ENCODE results near the gene DDX24.

The DDX24 gene

DNA sequence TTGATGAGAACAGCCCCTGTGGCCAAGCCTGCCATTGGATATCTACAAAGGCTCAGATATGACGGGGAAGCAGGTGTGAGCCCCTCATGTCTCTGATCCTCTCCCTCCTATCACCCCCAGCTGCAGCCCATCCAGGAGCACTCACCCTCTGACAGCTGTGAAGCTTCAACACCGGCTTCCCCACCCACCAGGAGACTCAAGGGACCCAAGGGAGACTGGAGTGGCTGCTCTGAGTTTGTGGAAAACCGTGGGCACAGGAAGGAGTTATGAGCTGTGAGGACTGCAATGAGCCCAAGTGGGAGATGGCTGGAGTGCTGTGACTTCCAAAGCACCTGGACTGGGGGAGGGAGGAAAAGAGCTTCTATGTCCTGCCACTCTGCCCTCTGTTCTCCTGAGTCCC, 40.5 kb upstream of the DDX24 start:
- DNase-seq (ENCODE audit: low spot score): no peak
- in situ Hi-C loops (cut with MboI; ENCODE audit: low sequenced_read_pairs, unreplicated experiment): loop anchor here (10.0 kb wide), 1 partner anchor 187 kb away; no protein-coding TSS in a partner anchor
- no peak for TF ChIP-seq CTCF (IDR thresholded peaks at IDR 0.05; ENCODE audit: borderline replicate concordance, control extremely low read depth, extremely low read depth, insufficient read depth, missing control alignments)

DNA sequence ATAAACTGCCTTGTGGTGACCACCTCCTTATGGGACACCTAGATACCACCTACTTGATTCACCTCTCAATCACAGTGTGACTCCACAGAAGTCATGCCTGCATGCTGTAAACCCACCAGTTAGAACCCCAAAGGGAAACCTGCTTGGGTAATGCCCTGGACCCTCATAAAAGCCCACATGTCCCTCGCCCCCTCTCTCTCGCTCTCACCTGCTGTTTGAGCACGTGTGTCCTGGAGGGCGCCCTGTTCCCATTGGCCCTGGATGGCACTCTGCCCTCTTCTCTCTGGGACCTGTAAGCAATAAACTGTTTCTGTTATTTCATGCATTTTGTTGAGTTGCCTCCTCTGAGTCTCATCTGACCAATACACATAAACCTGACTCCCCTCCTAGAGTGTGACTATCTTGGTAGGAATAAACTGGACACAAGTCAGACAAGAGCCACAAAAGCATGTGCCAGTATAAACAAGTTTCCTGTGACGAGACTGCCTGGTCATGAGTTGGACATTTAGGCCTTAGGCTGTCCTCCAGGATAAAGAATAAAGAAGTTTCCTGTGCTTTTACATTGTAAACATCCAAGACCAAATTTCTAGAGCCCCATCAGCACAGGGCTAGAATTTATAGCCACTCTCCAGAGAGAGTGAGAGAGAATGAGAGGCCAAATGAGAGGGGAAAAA, 39.8 kb upstream of the DDX24 start:
- in situ Hi-C loops (cut with MboI; ENCODE audit: low sequenced_read_pairs, unreplicated experiment): loop anchor here (10.0 kb wide), 1 partner anchor 186 kb away; no protein-coding TSS in a partner anchor
- TF ChIP-seq CTCF (IDR thresholded peaks at IDR 0.05; ENCODE audit: borderline replicate concordance, control extremely low read depth, extremely low read depth, insufficient read depth, missing control alignments): no peak
- DNase-seq (ENCODE audit: low spot score): no peak

DNA sequence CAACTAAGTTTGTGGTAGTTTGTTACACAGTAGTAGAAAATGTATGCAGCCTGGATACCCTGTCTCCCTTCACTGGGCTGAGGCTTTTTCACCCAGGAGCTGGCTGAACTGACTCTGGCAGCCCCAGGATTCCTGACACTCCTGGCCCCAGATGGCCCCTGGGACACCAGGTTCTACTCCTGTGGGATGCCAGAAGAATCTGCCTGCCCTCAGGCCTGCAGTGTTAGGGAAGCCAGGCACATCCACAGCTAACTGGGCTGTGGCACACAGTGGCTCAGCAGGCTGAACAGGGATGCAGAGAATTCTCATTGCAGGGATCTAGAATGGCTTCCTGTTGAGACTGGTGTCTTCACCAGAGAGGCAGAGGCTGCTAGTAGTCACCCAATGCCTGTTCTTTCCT, 38.1 kb upstream of the DDX24 start:
- in situ Hi-C loops (cut with MboI; ENCODE audit: low sequenced_read_pairs, unreplicated experiment): no loop called here
- no peak for TF ChIP-seq CTCF (IDR thresholded peaks at IDR 0.05; ENCODE audit: borderline replicate concordance, control extremely low read depth, extremely low read depth, insufficient read depth, missing control alignments)
- DNase-seq (ENCODE audit: low spot score): no peak

- no peak for DNase-seq (ENCODE audit: low spot score)
- no peak for TF ChIP-seq CTCF (IDR thresholded peaks at IDR 0.05; ENCODE audit: borderline replicate concordance, control extremely low read depth, extremely low read depth, insufficient read depth, missing control alignments)
- in situ Hi-C loops (cut with MboI; ENCODE audit: low sequenced_read_pairs, unreplicated experiment): no loop called here
Observed at GRCh38 chr14:94117856-94118255, 36.9 kb upstream of the DDX24 start.

- in situ Hi-C loops (cut with MboI; ENCODE audit: low sequenced_read_pairs, unreplicated experiment): no loop called here
- no peak for DNase-seq (ENCODE audit: low spot score)
- TF ChIP-seq CTCF (IDR thresholded peaks at IDR 0.05; ENCODE audit: borderline replicate concordance, control extremely low read depth, extremely low read depth, insufficient read depth, missing control alignments): no peak
Observed at GRCh38 chr14:94116701-94117100, 35.7 kb upstream of the DDX24 start.

DNA sequence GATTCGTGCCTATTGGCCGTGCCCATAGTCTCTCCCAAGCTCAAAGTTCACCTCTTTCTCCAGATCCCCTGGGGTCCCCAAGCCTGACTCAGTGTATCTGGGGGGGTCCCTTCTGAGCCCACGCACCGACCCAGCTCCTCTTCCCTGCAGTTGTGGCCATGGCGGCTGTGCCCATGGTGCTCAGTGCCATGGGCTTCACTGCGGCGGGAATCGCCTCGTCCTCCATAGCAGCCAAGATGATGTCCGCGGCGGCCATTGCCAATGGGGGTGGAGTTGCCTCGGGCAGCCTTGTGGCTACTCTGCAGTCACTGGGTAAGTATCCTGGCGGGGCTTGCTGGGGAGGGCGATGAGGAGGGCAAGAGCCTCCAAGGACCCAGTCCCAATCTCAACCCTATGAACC, 34.6 kb upstream of the DDX24 start:
- no peak for DNase-seq (ENCODE audit: low spot score)
- TF ChIP-seq CTCF (IDR thresholded peaks at IDR 0.05; ENCODE audit: borderline replicate concordance, control extremely low read depth, extremely low read depth, insufficient read depth, missing control alignments): no peak
- in situ Hi-C loops (cut with MboI; ENCODE audit: low sequenced_read_pairs, unreplicated experiment): no loop called here
